Liver (tissue), 9 donors: ENCODE results near the gene FOXN4. TPM values are rescaled to one million over a fixed set of nuclear protein-coding genes. Genes with fewer than 3 reads are reported as not detected.

Experiments used
- DNase-seq: peaks from one replicate; pipeline ENCODE4 v3.0.0-alpha.2; 2017; ENCODE audit warnings: low spot score
- H3K27ac ChIP-seq, 2 donors: one replicate each; pipeline ENCODE4 v1.7.0; 2013; ENCODE audit warnings: inconsistent platforms in 2 of 2, low read length in 2 of 2, control low read depth in 1 of 2, low read depth in 1 of 2, mild to moderate bottlenecking in 1 of 2
- H3K27me3 ChIP-seq, 4 donors: one replicate each; pipeline versions ENCODE4 v1.6.1 to v1.7.0; 2013; ENCODE audit warnings: low read length in 3 of 4, inconsistent platforms in 1 of 4, mild to moderate bottlenecking in 1 of 4, moderate library complexity in 1 of 4; ENCODE audit not compliant: control insufficient read depth in 4 of 4, insufficient read depth in 4 of 4
- H3K36me3 ChIP-seq, 4 donors: one replicate each; pipeline versions ENCODE4 v1.6.1 to v1.7.0; 2013; ENCODE audit warnings: low read length in 3 of 4, mild to moderate bottlenecking in 3 of 4, low read depth in 1 of 4, moderate library complexity in 1 of 4; ENCODE audit not compliant: control insufficient read depth in 4 of 4, insufficient read depth in 3 of 4
- H3K4me1 ChIP-seq, 4 donors: one replicate each; pipeline versions ENCODE4 v1.6.1 to v1.7.0; 2013; ENCODE audit warnings: low read length in 3 of 4, mild to moderate bottlenecking in 3 of 4, moderate library complexity in 1 of 4; ENCODE audit not compliant: control insufficient read depth in 4 of 4, insufficient read depth in 4 of 4
- H3K4me3 ChIP-seq, 3 donors: one replicate each; pipeline versions ENCODE4 v1.6.1 to v1.7.0; 2013; ENCODE audit warnings: low read length in 3 of 3, control low read depth in 1 of 3, low read depth in 1 of 3, mild to moderate bottlenecking in 1 of 3
- H3K9ac ChIP-seq, 2 donors: one replicate each; pipeline ENCODE4 v1.7.0; 2013; ENCODE audit warnings: low read length in 2 of 2, mild to moderate bottlenecking in 2 of 2, moderate library complexity in 2 of 2, control low read depth in 1 of 2, low read depth in 1 of 2
- H3K9me3 ChIP-seq, 4 donors: one replicate each; pipeline versions ENCODE4 v1.6.1 to v1.7.0; 2013; ENCODE audit warnings: low read length in 3 of 4; ENCODE audit not compliant: control insufficient read depth in 4 of 4
- CTCF ChIP-seq: fragments of 150-350 bp; IDR thresholded peaks from 2 replicates; pipeline ENCODE4 v1.5.1; 2017; ENCODE audit warnings: improper control_type of control experiment, low read depth, low read length; ENCODE audit not compliant: missing input control
- EGR1 ChIP-seq, 2 donors: IDR thresholded peaks; 2 replicates each; pipeline ENCODE4 v1.6.1; 2016 to 2018; ENCODE audit warnings: antibody characterized with exemption in 2 of 2, low read depth in 2 of 2
- FOXA1 ChIP-seq: IDR thresholded peaks from 2 replicates; pipeline ENCODE4 v1.6.1; 2016; ENCODE audit warnings: antibody characterized with exemption
- FOXA2 ChIP-seq: IDR thresholded peaks from 2 replicates; pipeline ENCODE4 v1.6.1; 2016; ENCODE audit warnings: antibody characterized with exemption
- GABPA ChIP-seq, 2 donors: IDR thresholded peaks in 1 of 2; conservative IDR thresholded peaks in 1 of 2; 2 replicates each; pipeline ENCODE4 v1.6.1; 2016; ENCODE audit warnings: antibody characterized with exemption in 2 of 2, mild to moderate bottlenecking in 1 of 2, moderate library complexity in 1 of 2
- HNF4A ChIP-seq, 2 donors: conservative IDR thresholded peaks; 2 replicates each; pipeline ENCODE4 v1.6.1; 2016; ENCODE audit warnings: antibody characterized with exemption in 2 of 2, mild to moderate bottlenecking in 2 of 2
- HNF4G ChIP-seq: IDR thresholded peaks from 2 replicates; pipeline ENCODE4 v1.6.1; 2016; ENCODE audit warnings: antibody characterized with exemption
- JUND ChIP-seq, 2 donors: IDR thresholded peaks; 2 replicates each; pipeline ENCODE4 v1.6.1; 2016; ENCODE audit warnings: antibody characterized with exemption in 2 of 2
- MAX ChIP-seq: IDR thresholded peaks from 2 replicates; pipeline ENCODE4 v1.6.1; 2016; ENCODE audit warnings: antibody characterized with exemption
- NR2F2 ChIP-seq: IDR thresholded peaks from 2 replicates; pipeline ENCODE4 v1.6.1; 2016; ENCODE audit warnings: antibody characterized with exemption
- RAD21 ChIP-seq, 2 donors: IDR thresholded peaks; 2 replicates each; pipeline ENCODE4 v1.6.1; 2016; ENCODE audit warnings: antibody characterized with exemption in 2 of 2, mild to moderate bottlenecking in 2 of 2
- REST ChIP-seq: IDR thresholded peaks from 2 replicates; pipeline ENCODE4 v1.6.1; 2016; ENCODE audit warnings: antibody characterized with exemption, mild to moderate bottlenecking
- RXRA ChIP-seq, 2 donors: IDR thresholded peaks; 2 replicates each; pipeline ENCODE4 v1.6.1; 2017 to 2018; ENCODE audit warnings: antibody characterized with exemption in 2 of 2, mild to moderate bottlenecking in 1 of 2
- SP1 ChIP-seq: IDR thresholded peaks from 2 replicates; pipeline ENCODE4 v1.6.1; 2018; ENCODE audit warnings: antibody characterized with exemption, mild to moderate bottlenecking
- TAF1 ChIP-seq: conservative IDR thresholded peaks from 2 replicates; pipeline ENCODE4 v1.6.1; 2016; ENCODE audit warnings: antibody characterized with exemption, mild to moderate bottlenecking
- YY1 ChIP-seq: IDR thresholded peaks from 2 replicates; pipeline ENCODE4 v1.6.1; 2016; ENCODE audit warnings: antibody characterized with exemption, mild to moderate bottlenecking
- ZBTB33 ChIP-seq: IDR thresholded peaks from 2 replicates; pipeline ENCODE4 v1.6.1; 2016; ENCODE audit warnings: antibody characterized with exemption
- WGBS: extraction: QIAGEN DNeasy Blood & Tissue Kit; methylation state at CpG from one replicate; pipeline ENCODE4 v1.1.7; 2013; 5-methylcytosine and 5-hydroxymethylcytosine counted together
- polyA plus RNA-seq, 2 donors: library from polyadenylated mRNA; stranded (reverse) in 1 of 2; unstranded in 1 of 2; fragments of 200-250 nt in 1 of 2; fragments of >200 nt in 1 of 2; fragmentation: Nextera tagmentation in 1 of 2; extraction: Ambion mirVana in 1 of 2; gene quantifications; one replicate each; pipeline versions ENCODE4 v1.2.1 to v1.2.3, GENCODE V29; 2013 to 2015
- total RNA-seq, 2 donors: library from RNA; depleted of rRNA; stranded (reverse); fragments of >200 nt; gene quantifications; one replicate each; pipeline ENCODE4 v1.2.3, GENCODE V29; 2014
- donor health status: healthy.
- donor health status: healthy.
- donor health status: healthy.
- donor health status: healthy.
- donor health status: healthy.

The FOXN4 gene
- total and polyA plus RNA-seq, 4 donors = not detected

- H3K27me3 ChIP-seq = no peaks in the 10 kb centered on the region
- no peak overlapping the region for H3K27ac ChIP-seq
- no peaks in the 10 kb centered on the region for H3K36me3 ChIP-seq
- H3K4me3 ChIP-seq = no peak overlapping the region
- peaks cover 6 to 24% (median 18%) of the 10 kb centered on the region in 4 donors for H3K4me1 ChIP-seq
- DNase-seq = no peak
- TF ChIP-seq YY1 (no peak), JUND (IDR thresholded peaks at IDR 0.05) (no peak), GABPA (IDR thresholded peaks at IDR 0.05 in 1 of 2, conservative IDR thresholded peaks at IDR 0.05 in 1 of 2) (no peak), FOXA2 (no peak), RXRA (IDR thresholded peaks at IDR 0.05) (no peak), REST (no peak), ZBTB33 (no peak), HNF4A (conservative IDR thresholded peaks at IDR 0.05) (no peak), NR2F2 (no peak), MAX (no peak), TAF1 (no peak), RAD21 (IDR thresholded peaks at IDR 0.05) (no peak), EGR1 (IDR thresholded peaks at IDR 0.05; ENCODE audit: low read depth in 2 of 2) (no peak), FOXA1 (no peak), SP1 (no peak), HNF4G (no peak), CTCF (no peak)
- H3K9me3 ChIP-seq = no peaks in the 10 kb centered on the region
- H3K9ac ChIP-seq = no peak overlapping the region
- WGBS = 84% methylated on average over 4 of the region's 4 CpGs
Observed at GRCh38 chr12:109275173-109275572, 33.9 kb downstream of the FOXN4 start.

- no peak overlapping the region for H3K27ac ChIP-seq
- TF ChIP-seq SP1 (no peak), NR2F2 (no peak), MAX (no peak), YY1 (no peak), JUND (IDR thresholded peaks at IDR 0.05) (no peak), HNF4G (no peak), EGR1 (IDR thresholded peaks at IDR 0.05; ENCODE audit: low read depth in 2 of 2) (no peak), HNF4A (conservative IDR thresholded peaks at IDR 0.05) (no peak), TAF1 (no peak), GABPA (IDR thresholded peaks at IDR 0.05 in 1 of 2, conservative IDR thresholded peaks at IDR 0.05 in 1 of 2) (no peak)
- WGBS = 79% methylated on average over 1 of the region's 1 CpG
- no peaks in the 10 kb centered on the region for H3K36me3 ChIP-seq
- no peak overlapping the region for H3K9ac ChIP-seq
- H3K4me1 ChIP-seq = peaks cover 6 to 21% (median 17%) of the 10 kb centered on the region in 4 donors
- no peaks in the 10 kb centered on the region for H3K27me3 ChIP-seq
- H3K4me3 ChIP-seq = no peak overlapping the region
- H3K9me3 ChIP-seq = no peaks in the 10 kb centered on the region
- DNase-seq = no peak
Observed at GRCh38 chr12:109274381-109274780, 34.7 kb downstream of the FOXN4 start.
